SIG-M5 treated with dmso at 0.1 percent for 504 hours (cell line): ENCODE results near the gene CC2D2A.

ENCODE experiments used
- DNase-seq: peaks from one replicate; lab custom pipeline; 2025; ENCODE audit not compliant: unreplicated experiment; lab: John Stamatoyannopoulos, UW

CC2D2A gene

GRCh38 chr4:15469402-15470127 lies at the start of gene CC2D2A:
Gene CC2D2A (plus strand): TSS chr4:15469882. CDS start chr4:15475933, 6,051 bp downstream.
- DNase-seq = no peak

GRCh38 chr4:15420642-15421041 lies 49.0 kb upstream of the CC2D2A start:
- no peak for DNase-seq

GRCh38 chr4:15423285-15423711 lies 46.4 kb upstream of the CC2D2A start:
- no peak for DNase-seq

- DNase-seq = no peak
These were observed 44.2 kb upstream of the CC2D2A start for GRCh38 chr4:15425520-15425919.

GRCh38 chr4:15427161-15427560 lies 42.5 kb upstream of the CC2D2A start:
- no peak for DNase-seq

GRCh38 chr4:15427701-15428100 lies 42.0 kb upstream of the CC2D2A start, which contains the start of gene C1QTNF7:
Gene C1QTNF7 (plus strand): TSS chr4:15428033. CDS start chr4:15435744, 7,711 bp downstream.
- no peak for DNase-seq

- DNase-seq = no peak
These were observed 41.1 kb upstream of the CC2D2A start for GRCh38 chr4:15428611-15429010.

- DNase-seq = no peak
These were observed 35.6 kb upstream of the CC2D2A start for GRCh38 chr4:15434091-15434490.

GRCh38 chr4:15434676-15435075 lies 35.0 kb upstream of the CC2D2A start:
- DNase-seq = no peak

GRCh38 chr4:15436513-15436912 lies 33.2 kb upstream of the CC2D2A start:
- no peak for DNase-seq

- no peak for DNase-seq
These were observed 30.6 kb upstream of the CC2D2A start for GRCh38 chr4:15438939-15439524.

- DNase-seq = no peak
These were observed 26.1 kb upstream of the CC2D2A start for GRCh38 chr4:15443371-15444160.

GRCh38 chr4:15444276-15444675 lies 25.4 kb upstream of the CC2D2A start:
- DNase-seq = no peak

GRCh38 chr4:15444879-15445547 lies 24.7 kb upstream of the CC2D2A start:
- DNase-seq = no peak

GRCh38 chr4:15451181-15451865 lies 18.4 kb upstream of the CC2D2A start:
- DNase-seq = peak; percentile 50

GRCh38 chr4:15451866-15452765 lies 17.6 kb upstream of the CC2D2A start:
- no peak for DNase-seq

- DNase-seq = peak; percentile 31
These were observed 14.4 kb upstream of the CC2D2A start for GRCh38 chr4:15455290-15455689.

- peak; percentile 71 for DNase-seq
These were observed 12.1 kb upstream of the CC2D2A start for GRCh38 chr4:15457406-15458201.

- DNase-seq = no peak
These were observed 11.1 kb upstream of the CC2D2A start for GRCh38 chr4:15458616-15459015.
